Natural killer cell (primary cell): Measurements from ENCODE around the gene CUZD1. TPM values are rescaled to one million over a fixed set of nuclear protein-coding genes. Genes with fewer than 3 reads are reported as not detected.

Experiments used
- ATAC-seq, 3 donors: fragments of 150-1000 bp in 2 of 3; fragments of 200-7000 bp in 1 of 3; cut with Tn5 transposase; 1 replicate in 1 of 3; 2 replicates in 2 of 3; pipeline ENCODE4 v1.10.0; 2021; ENCODE audit warnings: mild to moderate bottlenecking in 2 of 3, moderate library complexity in 2 of 3
- DNase-seq, 2 donors: peaks; one replicate each; pipeline versions ENCODE4 v3.0.0 to v3.0.0-alpha.2; 2013 to 2021; ENCODE audit warnings: mixed read lengths in 1 of 2
- H3K27ac ChIP-seq: one replicate; pipeline ENCODE4 v1.5.1; 2013; ENCODE audit warnings: mild to moderate bottlenecking, low read length
- H3K27me3 ChIP-seq: one replicate; pipeline ENCODE4 v1.6.1; 2013; ENCODE audit warnings: low read length; ENCODE audit not compliant: control insufficient read depth, insufficient read depth
- H3K36me3 ChIP-seq: one replicate; pipeline ENCODE4 v1.6.1; 2013; ENCODE audit warnings: low read length; ENCODE audit not compliant: control insufficient read depth, insufficient read depth
- H3K4me1 ChIP-seq: one replicate; pipeline ENCODE4 v1.6.1; 2013; ENCODE audit warnings: low read length; ENCODE audit not compliant: control insufficient read depth, insufficient read depth
- H3K4me3 ChIP-seq: one replicate; pipeline ENCODE4 v1.5.1; 2013; ENCODE audit warnings: low read length
- H3K9me3 ChIP-seq: one replicate; pipeline ENCODE4 v1.6.1; 2013; ENCODE audit warnings: low read length; ENCODE audit not compliant: control insufficient read depth, insufficient read depth
- H3K27ac Mint-ChIP-seq, 2 donors: one replicate each; pipeline ENCODE4 v1.8.0; 2022; ENCODE audit warnings: mild to moderate bottlenecking in 2 of 2, mixed read lengths in 2 of 2, moderate library complexity in 1 of 2
- H3K27me3 Mint-ChIP-seq, 2 donors: one replicate each; pipeline ENCODE4 v1.8.0; 2022; ENCODE audit warnings: low read depth in 2 of 2, mixed read lengths in 2 of 2
- H3K36me3 Mint-ChIP-seq: one replicate; pipeline ENCODE4 v1.8.0; 2022; ENCODE audit warnings: mixed read lengths
- H3K4me1 Mint-ChIP-seq, 2 donors: one replicate each; pipeline ENCODE4 v1.8.0; 2022; ENCODE audit warnings: mixed read lengths in 2 of 2
- H3K4me3 Mint-ChIP-seq: one replicate; pipeline ENCODE4 v1.8.0; 2022; ENCODE audit warnings: mild to moderate bottlenecking, moderate library complexity, mixed read lengths
- H3K9me3 Mint-ChIP-seq, 2 donors: one replicate each; pipeline ENCODE4 v1.8.0; 2022; ENCODE audit warnings: mixed read lengths in 2 of 2
- WGBS: methylation state at CpG from one replicate; pipeline ENCODE4 v1.1.7; 2013; ENCODE audit warnings: missing lambda C conversion rate; ENCODE audit not compliant: insufficient coverage; 5-methylcytosine and 5-hydroxymethylcytosine counted together
- intact Hi-C: fragments of 100-400 bp; cut with micrococcal nuclease; formaldehyde crosslinking; loops from one replicate; pipeline ENCODE4 v1.14.2; 2022
- total RNA-seq, 4 donors: library from RNA; stranded (reverse); fragments of 120-200 nt in 1 of 4; gene quantifications; one replicate each; pipeline versions ENCODE4 v1.2.3 to v1.2.4, GENCODE V29; 2013 to 2022
- TF ChIP-seq, protein P1 (sequence below): fragments of 200-600 bp; IDR thresholded peaks from one replicate; pipeline ENCODE4 v1.8.0; 2022; ENCODE audit warnings: antibody characterized with exemption

The CUZD1 gene
- total RNA-seq, 3 donors from 2014 or later (not counting 1 experiment from before 2014, with no cell fraction given): 0.61 to 0.78 (median 0.63) TPM

DNA sequence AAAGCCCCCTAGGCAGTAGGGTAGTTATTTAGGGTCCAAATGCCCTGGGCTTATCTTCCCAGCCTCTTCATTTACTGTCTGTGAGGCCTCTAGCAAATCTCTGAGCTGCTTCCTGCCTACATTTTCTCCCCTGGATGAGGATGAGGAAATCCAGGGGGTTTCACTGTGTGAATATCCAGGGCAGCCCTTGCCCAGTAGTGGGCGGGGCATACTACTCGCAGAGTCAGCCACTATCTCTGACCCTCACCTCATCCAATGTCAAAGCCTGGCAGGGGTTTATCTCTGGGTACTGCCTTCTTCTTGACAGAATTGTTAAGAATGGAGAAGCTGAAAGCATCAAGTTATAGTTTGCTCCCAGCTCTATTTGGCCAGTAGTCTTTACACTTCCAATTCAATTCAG is 48.9 kb downstream of the CUZD1 start:
- Mint-ChIP-seq H3K9me3 (no peaks in the 10 kb centered on the region), H3K4me1 (no peaks in the 10 kb centered on the region), H3K27me3 (peaks cover 10 to 18% of the 10 kb centered on the region in 2 donors), H3K4me3 (no peak overlapping the region), H3K36me3 (no peaks in the 10 kb centered on the region), H3K27ac (no peak overlapping the region)
- intact Hi-C loops: no loop called here
- Histone ChIP-seq H3K4me3 (no peak overlapping the region), H3K9me3 (no peaks in the 10 kb centered on the region), H3K36me3 (no peaks in the 10 kb centered on the region), H3K27me3 (no peaks in the 10 kb centered on the region), H3K4me1 (no peaks in the 10 kb centered on the region), H3K27ac (no peak overlapping the region)
- WGBS: 66% methylated on average over 2 of the region's 2 CpGs
- ATAC-seq (no peak), DNase-seq (no peak)
- TF ChIP-seq, protein P1, sequence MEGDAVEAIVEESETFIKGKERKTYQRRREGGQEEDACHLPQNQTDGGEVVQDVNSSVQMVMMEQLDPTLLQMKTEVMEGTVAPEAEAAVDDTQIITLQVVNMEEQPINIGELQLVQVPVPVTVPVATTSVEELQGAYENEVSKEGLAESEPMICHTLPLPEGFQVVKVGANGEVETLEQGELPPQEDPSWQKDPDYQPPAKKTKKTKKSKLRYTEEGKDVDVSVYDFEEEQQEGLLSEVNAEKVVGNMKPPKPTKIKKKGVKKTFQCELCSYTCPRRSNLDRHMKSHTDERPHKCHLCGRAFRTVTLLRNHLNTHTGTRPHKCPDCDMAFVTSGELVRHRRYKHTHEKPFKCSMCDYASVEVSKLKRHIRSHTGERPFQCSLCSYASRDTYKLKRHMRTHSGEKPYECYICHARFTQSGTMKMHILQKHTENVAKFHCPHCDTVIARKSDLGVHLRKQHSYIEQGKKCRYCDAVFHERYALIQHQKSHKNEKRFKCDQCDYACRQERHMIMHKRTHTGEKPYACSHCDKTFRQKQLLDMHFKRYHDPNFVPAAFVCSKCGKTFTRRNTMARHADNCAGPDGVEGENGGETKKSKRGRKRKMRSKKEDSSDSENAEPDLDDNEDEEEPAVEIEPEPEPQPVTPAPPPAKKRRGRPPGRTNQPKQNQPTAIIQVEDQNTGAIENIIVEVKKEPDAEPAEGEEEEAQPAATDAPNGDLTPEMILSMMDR: no peak

DNA sequence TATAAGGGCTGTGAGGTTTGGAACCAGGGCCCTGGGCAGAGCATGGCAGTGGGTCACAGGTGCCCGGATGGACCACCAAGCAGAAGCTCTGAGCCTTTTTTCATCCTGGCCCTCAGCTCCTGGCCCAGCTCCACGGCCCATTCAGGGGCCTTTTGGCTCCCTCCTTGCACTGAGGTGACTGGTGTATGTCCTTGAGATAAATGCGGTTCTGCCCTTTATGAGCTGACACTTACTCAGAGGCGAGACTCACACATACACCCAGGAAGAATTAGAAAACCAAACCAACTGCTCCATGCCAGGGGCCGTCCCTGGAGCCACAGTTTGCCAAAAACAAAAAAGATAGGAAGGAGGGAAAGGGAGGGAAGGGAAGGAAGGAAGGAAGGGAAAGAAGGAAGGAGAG is 49.7 kb downstream of the CUZD1 start:
- no peaks in the 10 kb centered on the region for H3K9me3 Mint-ChIP-seq
- 58% methylated on average over 4 of the region's 5 CpGs for WGBS
- no peak overlapping the region for H3K4me3 ChIP-seq

DNA sequence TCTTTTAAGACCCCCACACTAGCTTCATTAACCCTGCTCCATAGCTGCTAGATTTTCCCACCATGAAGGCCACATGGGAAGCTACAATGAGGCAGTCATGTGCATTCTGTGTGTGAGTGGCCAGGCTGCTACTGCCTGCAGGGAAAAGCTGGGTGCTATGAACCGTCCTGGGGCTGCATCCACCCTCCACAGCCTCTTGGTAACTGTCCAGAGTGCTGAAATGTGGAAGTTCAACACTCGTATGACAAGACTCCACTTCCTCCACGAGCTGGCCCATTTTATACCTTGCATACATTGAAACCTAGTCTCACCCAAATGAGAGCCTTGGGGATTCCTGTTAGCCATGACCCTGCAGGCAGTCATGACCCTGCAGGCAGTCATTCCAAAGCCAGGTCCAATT is 59.4 kb downstream of the CUZD1 start:
- H3K4me3 ChIP-seq: no peak overlapping the region
- Mint-ChIP-seq H3K4me1 (no peaks in the 10 kb centered on the region), H3K27ac (no peak overlapping the region), H3K4me3 (no peak overlapping the region), H3K27me3 (no peaks in the 10 kb centered on the region), H3K9me3 (no peaks in the 10 kb centered on the region), H3K36me3 (no peaks in the 10 kb centered on the region)
- no peaks in the 10 kb centered on the region for H3K36me3 ChIP-seq
- H3K4me1 ChIP-seq: no peaks in the 10 kb centered on the region
- 17% methylated on average over 3 of the region's 3 CpGs for WGBS
- DNase-seq: no peak
- intact Hi-C loops: no loop called here
- no peak for ATAC-seq
- H3K27me3 ChIP-seq: no peaks in the 10 kb centered on the region
- H3K9me3 ChIP-seq: no peaks in the 10 kb centered on the region
- H3K27ac ChIP-seq: no peak overlapping the region
- TF ChIP-seq, protein P1: no peak

More for the DNA sequence above, 49.7 kb downstream of the CUZD1 start:
- Histone ChIP-seq H3K27ac (no peak overlapping the region), H3K9me3 (no peaks in the 10 kb centered on the region), H3K27me3 (no peaks in the 10 kb centered on the region), H3K4me1 (no peaks in the 10 kb centered on the region), H3K36me3 (no peaks in the 10 kb centered on the region)
- TF ChIP-seq, protein P1: no peak
- Mint-ChIP-seq H3K4me3 (no peak overlapping the region), H3K27ac (no peak overlapping the region), H3K36me3 (no peaks in the 10 kb centered on the region), H3K4me1 (no peaks in the 10 kb centered on the region), H3K27me3 (peaks cover 10 to 18% of the 10 kb centered on the region in 2 donors)
- ATAC-seq (no peak), DNase-seq (no peak)
- intact Hi-C loops: no loop called here

DNA sequence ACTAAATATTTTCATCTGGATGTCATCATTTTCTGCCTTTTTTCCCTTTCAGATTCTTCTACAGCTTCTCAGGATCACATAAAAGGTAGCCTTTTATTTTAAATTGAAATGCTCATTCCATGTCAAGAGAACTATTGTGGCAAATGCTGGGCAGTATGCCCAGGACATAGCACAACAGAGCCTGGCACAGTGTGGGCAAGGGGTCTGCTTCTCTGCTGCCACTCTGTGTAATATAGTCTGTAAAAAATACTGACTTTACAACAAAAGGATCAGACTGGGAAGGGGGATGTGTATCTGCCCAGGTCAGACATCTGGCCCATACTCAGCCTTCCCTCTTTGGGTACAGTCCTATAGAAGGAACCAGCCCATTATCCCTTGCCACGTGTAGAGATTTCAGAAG is 62.7 kb downstream of the CUZD1 start:
- no peak overlapping the region for H3K4me3 Mint-ChIP-seq
- 46% methylated on average over 1 of the region's 1 CpG for WGBS
- Histone ChIP-seq H3K27me3 (no peaks in the 10 kb centered on the region), H3K4me1 (no peaks in the 10 kb centered on the region), H3K4me3 (no peak overlapping the region), H3K27ac (no peak overlapping the region), H3K9me3 (no peaks in the 10 kb centered on the region), H3K36me3 (no peaks in the 10 kb centered on the region)
- H3K36me3 Mint-ChIP-seq: no peaks in the 10 kb centered on the region
- H3K27me3 Mint-ChIP-seq: no peaks in the 10 kb centered on the region
- no peaks in the 10 kb centered on the region for H3K4me1 Mint-ChIP-seq
- DNase-seq (no peak), ATAC-seq (no peak)
- H3K9me3 Mint-ChIP-seq: no peaks in the 10 kb centered on the region
- H3K27ac Mint-ChIP-seq: no peak overlapping the region
- intact Hi-C loops: no loop called here
- TF ChIP-seq, protein P1: no peak
